Astrocyte (in vitro differentiated cells and primary cell): Measurements from ENCODE around the gene MET. TPM values are rescaled to one million over a fixed set of nuclear protein-coding genes. Genes with fewer than 3 reads are reported as not detected.

Source experiments
- DNase-seq: peaks from one replicate; pipeline ENCODE4 v3.0.0-alpha.2; 2010; ENCODE audit warnings: low read depth
- FAIRE-seq: peaks from 2 replicates; lab custom pipeline; 2011; peaks lifted over from hg19 to GRCh38; lab: Jason Lieb, UNC
- H2AFZ ChIP-seq: 2 replicates; pipeline ENCODE4 v1.6.0; 2012; ENCODE audit warnings: low read depth, low read length, inconsistent platforms
- H3K27ac ChIP-seq: 2 replicates; pipeline ENCODE4 v1.5.1; 2011; ENCODE audit warnings: low read depth, low read length, inconsistent platforms
- H3K27me3 ChIP-seq: 2 replicates; pipeline ENCODE4 v1.6.0; 2011; ENCODE audit warnings: low read length, inconsistent platforms; ENCODE audit not compliant: insufficient read depth
- H3K36me3 ChIP-seq: 2 replicates; pipeline ENCODE4 v1.5.1; 2011; ENCODE audit warnings: low read length, inconsistent platforms; ENCODE audit not compliant: insufficient read depth
- H3K4me1 ChIP-seq: 2 replicates; pipeline ENCODE4 v1.5.1; 2011; ENCODE audit warnings: low read length, inconsistent platforms; ENCODE audit not compliant: insufficient read depth
- H3K4me2 ChIP-seq: 2 replicates; pipeline ENCODE4 v1.6.0; 2012; ENCODE audit warnings: low read length, inconsistent platforms
- H3K4me3 ChIP-seq: 2 replicates; pipeline ENCODE4 v1.5.1; 2011; ENCODE audit warnings: low read depth, mild to moderate bottlenecking, low read length, inconsistent platforms; ENCODE audit not compliant: insufficient read depth
- H3K79me2 ChIP-seq: 2 replicates; pipeline ENCODE4 v1.6.0; 2012; ENCODE audit warnings: mild to moderate bottlenecking, low read length, inconsistent platforms; ENCODE audit not compliant: insufficient read depth
- H3K9ac ChIP-seq: 2 replicates; pipeline ENCODE4 v1.6.0; 2012; ENCODE audit warnings: mild to moderate bottlenecking, low read length, inconsistent platforms
- H3K9me3 ChIP-seq: 2 replicates; pipeline ENCODE4 v1.5.1; 2012; ENCODE audit warnings: low read depth, mild to moderate bottlenecking, low read length, inconsistent platforms; ENCODE audit not compliant: insufficient read depth
- H4K20me1 ChIP-seq: 2 replicates; pipeline ENCODE4 v1.6.0; 2012; ENCODE audit warnings: low read length, inconsistent platforms; ENCODE audit not compliant: insufficient read depth
- H3K27ac Mint-ChIP-seq: one replicate; pipeline ENCODE4 v1.8.0; 2021; ENCODE audit warnings: mild to moderate bottlenecking, mixed read lengths; ENCODE audit not compliant: unreplicated experiment
- H3K27me3 Mint-ChIP-seq: one replicate; pipeline ENCODE4 v1.8.0; 2021; ENCODE audit warnings: low read depth, mixed read lengths; ENCODE audit not compliant: unreplicated experiment
- H3K36me3 Mint-ChIP-seq: one replicate; pipeline ENCODE4 v1.8.0; 2021; ENCODE audit warnings: low read depth, mixed read lengths; ENCODE audit not compliant: unreplicated experiment
- H3K4me1 Mint-ChIP-seq: one replicate; pipeline ENCODE4 v1.8.0; 2021; ENCODE audit warnings: low read depth, mixed read lengths; ENCODE audit not compliant: unreplicated experiment
- H3K4me3 Mint-ChIP-seq: one replicate; pipeline ENCODE4 v1.8.0; 2021; ENCODE audit warnings: mild to moderate bottlenecking, moderate library complexity, mixed read lengths; ENCODE audit not compliant: unreplicated experiment
- H3K9me3 Mint-ChIP-seq: one replicate; pipeline ENCODE4 v1.8.0; 2021; ENCODE audit warnings: mild to moderate bottlenecking, mixed read lengths; ENCODE audit not compliant: unreplicated experiment
- CTCF ChIP-seq: IDR thresholded peaks from 2 replicates; pipeline ENCODE4 v1.5.1; 2011; ENCODE audit warnings: low read depth, mild to moderate bottlenecking, inconsistent platforms, low read length, moderate library complexity; ENCODE audit not compliant: insufficient read depth
- EZH2 ChIP-seq: IDR thresholded peaks from 2 replicates; pipeline ENCODE4 v1.6.1; 2012; ENCODE audit warnings: mild to moderate bottlenecking, low read length, inconsistent platforms; ENCODE audit not compliant: insufficient read depth
- total RNA-seq: library from RNA; stranded (reverse); gene quantifications from 2 replicates; pipeline ENCODE4 v1.2.1, GENCODE V29; 2021

Gene MET
- total RNA-seq, 1 donor from 2014 or later = 8.2 TPM

DNA sequence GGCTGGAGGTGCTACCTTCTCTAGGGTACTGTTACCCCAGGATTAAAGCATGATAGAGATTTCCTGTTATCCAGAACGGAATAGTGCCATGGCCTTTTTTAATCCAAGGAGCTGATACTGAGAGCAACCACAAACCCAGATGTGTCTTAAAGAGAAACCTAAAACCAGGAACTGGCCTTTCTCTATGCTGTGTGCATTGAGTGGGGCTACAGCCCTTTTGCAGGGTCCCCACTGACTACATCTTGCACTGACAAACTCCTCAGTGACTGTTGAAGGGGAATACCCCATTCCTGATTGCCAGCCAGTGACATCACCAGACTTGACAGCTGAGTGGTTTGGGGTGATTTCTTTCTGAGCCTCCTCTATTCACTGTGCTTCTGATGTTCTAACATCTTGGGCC is 108.5 kb downstream of the MET start:
- Histone ChIP-seq H3K4me2 (no peak overlapping the region), H3K4me3 (no peak overlapping the region), H3K4me1 (peaks cover 52% of the 10 kb centered on the region), H3K27me3 (no peaks in the 10 kb centered on the region), H3K79me2 (no peaks in the 10 kb centered on the region), H3K27ac (peak overlapping the region; percentile 21), H3K9ac (no peak overlapping the region), H2AFZ (no peak overlapping the region), H3K9me3 (no peaks in the 10 kb centered on the region), H4K20me1 (no peaks in the 10 kb centered on the region), H3K36me3 (peaks cover 10% of the 10 kb centered on the region)
- no peak for FAIRE-seq
- DNase-seq = peak; percentile 25
- peaks cover 28% of the 10 kb centered on the region for H3K4me1 Mint-ChIP-seq
- no peaks in the 10 kb centered on the region for H3K36me3 Mint-ChIP-seq
- TF ChIP-seq CTCF (no peak), EZH2 (no peak)
- no peaks in the 10 kb centered on the region for H3K9me3 Mint-ChIP-seq
- H3K4me3 Mint-ChIP-seq = no peak overlapping the region
- H3K27me3 Mint-ChIP-seq = no peaks in the 10 kb centered on the region
- no peak overlapping the region for H3K27ac Mint-ChIP-seq

GRCh38 chr7:116780966-116781365 is 109.0 kb downstream of the MET start:
- no peak overlapping the region for H3K4me3 Mint-ChIP-seq
- Histone ChIP-seq H3K9ac (no peak overlapping the region), H3K79me2 (no peaks in the 10 kb centered on the region), H3K27me3 (no peaks in the 10 kb centered on the region), H3K4me1 (peaks cover 51% of the 10 kb centered on the region), H2AFZ (no peak overlapping the region), H4K20me1 (no peaks in the 10 kb centered on the region), H3K9me3 (no peaks in the 10 kb centered on the region), H3K27ac (no peak overlapping the region), H3K4me3 (no peak overlapping the region), H3K4me2 (no peak overlapping the region), H3K36me3 (peaks cover 13% of the 10 kb centered on the region)
- no peaks in the 10 kb centered on the region for H3K9me3 Mint-ChIP-seq
- H3K4me1 Mint-ChIP-seq = peaks cover 28% of the 10 kb centered on the region
- DNase-seq (no peak), FAIRE-seq (no peak)
- no peak for TF ChIP-seq EZH2
- TF ChIP-seq CTCF = no peak
- H3K36me3 Mint-ChIP-seq = no peaks in the 10 kb centered on the region
- H3K27ac Mint-ChIP-seq = peak overlapping the region; percentile 28
- no peaks in the 10 kb centered on the region for H3K27me3 Mint-ChIP-seq

DNA sequence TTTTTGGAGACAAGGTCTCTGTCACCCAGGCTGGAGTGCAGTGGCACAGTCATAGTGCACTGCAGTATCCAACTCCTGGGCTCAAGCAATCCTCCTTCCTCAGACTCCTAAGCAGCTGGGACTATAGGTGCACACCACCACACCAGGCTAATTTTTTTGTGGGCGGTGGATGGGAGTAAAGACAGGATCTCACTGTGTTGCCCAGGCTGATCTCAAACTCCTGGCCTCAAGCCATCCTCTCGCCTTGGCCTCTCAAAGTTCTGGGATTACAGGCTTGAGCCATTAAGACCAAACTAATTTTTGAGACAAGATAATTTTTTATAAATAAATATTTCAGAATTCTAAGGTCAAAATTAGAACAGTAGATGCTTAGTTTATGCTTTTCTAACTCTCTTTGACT is 109.6 kb downstream of the MET start:
- Mint-ChIP-seq H3K9me3 (no peaks in the 10 kb centered on the region), H3K27ac (no peak overlapping the region), H3K36me3 (no peaks in the 10 kb centered on the region), H3K4me1 (peaks cover 28% of the 10 kb centered on the region), H3K27me3 (no peaks in the 10 kb centered on the region), H3K4me3 (no peak overlapping the region)
- no peak overlapping the region for H2AFZ ChIP-seq
- DNase-seq (no peak), FAIRE-seq (no peak)
- TF ChIP-seq EZH2 (no peak), CTCF (no peak)
- peaks cover 13% of the 10 kb centered on the region for H3K36me3 ChIP-seq
- no peaks in the 10 kb centered on the region for H3K9me3 ChIP-seq
- no peak overlapping the region for H3K4me3 ChIP-seq
- H3K79me2 ChIP-seq = no peaks in the 10 kb centered on the region
- H3K27me3 ChIP-seq = no peaks in the 10 kb centered on the region
- H3K4me2 ChIP-seq = no peak overlapping the region
- H4K20me1 ChIP-seq = no peaks in the 10 kb centered on the region
- H3K27ac ChIP-seq = peak overlapping the region; percentile 48
- peaks cover 45% of the 10 kb centered on the region for H3K4me1 ChIP-seq
- H3K9ac ChIP-seq = no peak overlapping the region
